Activated naive CD4-positive, alpha-beta T cell treated with anti-CD3 and anti-CD28 coated beads, Interleukin-2, amount 10 ng/mL, durations not matched to agents 5 hours and 36 hours (primary cell): ENCODE measurements around the gene PCDHGA5. TPM values are rescaled to one million over a fixed set of nuclear protein-coding genes. Genes with fewer than 3 reads are reported as not detected.

Experiments used
- total RNA-seq, 2 experiments: library from RNA; stranded (reverse); gene quantifications; one replicate each; pipeline ENCODE4 v1.2.3, GENCODE V29; 2021

Gene PCDHGA5
- total RNA-seq = not detected

GRCh38 chr5:141363952-141364660 lies at the start of gene PCDHGA5:
Gene PCDHGA5, plus strand, starts transcription at chr5:141364162. Its CDS starts 169 bp downstream, at chr5:141364331.

GRCh38 chr5:141320225-141321169 lies 43.5 kb upstream of the PCDHGA5 start, which contains the start of gene TAF7:
Gene TAF7, minus strand, starts transcription at chr5:141320784. Its CDS starts 740 bp downstream, at chr5:141320044.

GRCh38 chr5:141330299-141331080 lies 33.5 kb upstream of the PCDHGA5 start, which contains the start of gene PCDHGA1:
Gene PCDHGA1, plus strand, starts transcription at chr5:141330514.

GRCh38 chr5:141338538-141339306 lies 25.2 kb upstream of the PCDHGA5 start, which contains the start of gene PCDHGA2:
Gene PCDHGA2, plus strand, starts transcription at chr5:141338760.

GRCh38 chr5:141343242-141343952 lies 20.6 kb upstream of the PCDHGA5 start, which contains the start of gene PCDHGA3:
Gene PCDHGA3, plus strand, starts transcription at chr5:141343829. Its CDS starts 205 bp downstream, at chr5:141344034.

GRCh38 chr5:141349917-141350619 lies 13.9 kb upstream of the PCDHGA5 start, which contains the start of gene PCDHGB1:
Gene PCDHGB1, plus strand, starts transcription at chr5:141350099. Its CDS starts 162 bp downstream, at chr5:141350261.

GRCh38 chr5:141354900-141355469 lies 9.0 kb upstream of the PCDHGA5 start, which contains the start of gene PCDHGA4:
Gene PCDHGA4, plus strand, starts transcription at chr5:141355021. Its CDS starts 87 bp downstream, at chr5:141355108.

GRCh38 chr5:141359790-141360426 lies 4.1 kb upstream of the PCDHGA5 start, which contains the start of gene PCDHGB2:
Gene PCDHGB2, plus strand, starts transcription at chr5:141359994. Its CDS starts 142 bp downstream, at chr5:141360136.

GRCh38 chr5:141369994-141370848 lies 6.3 kb downstream of the PCDHGA5 start, which contains the start of gene PCDHGB3:
Gene PCDHGB3, plus strand, starts transcription at chr5:141370242. Its CDS starts 153 bp downstream, at chr5:141370395.

GRCh38 chr5:141373673-141374317 lies 9.8 kb downstream of the PCDHGA5 start, which contains the start of gene PCDHGA6:
Gene PCDHGA6, plus strand, starts transcription at chr5:141373891. Its CDS starts 193 bp downstream, at chr5:141374084.

GRCh38 chr5:141382469-141383294 lies 18.7 kb downstream of the PCDHGA5 start, which contains the start of gene PCDHGA7:
Gene PCDHGA7, plus strand, starts transcription at chr5:141382742. Its CDS starts 158 bp downstream, at chr5:141382900.

GRCh38 chr5:141387557-141388311 lies 23.8 kb downstream of the PCDHGA5 start, which contains the start of gene PCDHGB4:
Gene PCDHGB4, plus strand, starts transcription at chr5:141387698. Its CDS starts 187 bp downstream, at chr5:141387885.

GRCh38 chr5:141392429-141393198 lies 28.7 kb downstream of the PCDHGA5 start, which contains the start of gene PCDHGA8:
Gene PCDHGA8, plus strand, starts transcription at chr5:141392633. Its CDS starts 181 bp downstream, at chr5:141392814.

